ENCODE results near the gene C19orf38.

C19orf38 gene

GRCh38 chr19:10907925-10908324 lies 59.7 kb downstream of the C19orf38 start:
- no peak overlapping the region for H3K4me2 ChIP-seq (ENCODE audit: low read length)
- peaks cover 25% of the 10 kb centered on the region for H4K20me1 ChIP-seq (ENCODE audit: insufficient read depth, low read length)
- peaks cover 34% of the 10 kb centered on the region for H3K36me3 ChIP-seq (replicated peaks; ENCODE audit: low read depth, low read length)
- no peak for TF ChIP-seq CTCF (IDR thresholded peaks at IDR 0.05; ENCODE audit: low read depth, low read length)
- no peak for TF ChIP-seq EZH2phosphoT487 (IDR thresholded peaks at IDR 0.05; ENCODE audit: low read depth)
- H3K79me2 ChIP-seq (ENCODE audit: low read length) = peaks cover 29% of the 10 kb centered on the region
- no peak overlapping the region for H3K4me3 ChIP-seq (ENCODE audit: low read length)
- no peaks in the 10 kb centered on the region for H3K4me1 ChIP-seq (ENCODE audit: low read length)
- H2AFZ ChIP-seq (ENCODE audit: low read depth, low read length) = no peak overlapping the region
- no peak overlapping the region for H3K9ac ChIP-seq (ENCODE audit: low read length)
- no peaks in the 10 kb centered on the region for H3K9me3 ChIP-seq (ENCODE audit: insufficient read depth, low read length)
- no peak overlapping the region for H3K27ac ChIP-seq (ENCODE audit: low read length)
- H3K27me3 ChIP-seq (ENCODE audit: low read depth, low read length) = no peaks in the 10 kb centered on the region

GRCh38 chr19:10908380-10908960 lies 60.3 kb downstream of the C19orf38 start:
- Histone ChIP-seq H3K27ac (ENCODE audit: low read length) (no peak overlapping the region), H3K27me3 (ENCODE audit: low read depth, low read length) (no peaks in the 10 kb centered on the region), H3K9ac (ENCODE audit: low read length) (no peak overlapping the region), H3K4me2 (ENCODE audit: low read length) (no peak overlapping the region), H3K79me2 (ENCODE audit: low read length) (peaks cover 24% of the 10 kb centered on the region), H3K4me3 (ENCODE audit: low read length) (no peak overlapping the region), H2AFZ (ENCODE audit: low read depth, low read length) (no peak overlapping the region), H3K4me1 (ENCODE audit: low read length) (no peaks in the 10 kb centered on the region), H3K9me3 (ENCODE audit: insufficient read depth, low read length) (no peaks in the 10 kb centered on the region), H3K36me3 (replicated peaks; ENCODE audit: low read depth, low read length) (peaks cover 31% of the 10 kb centered on the region), H4K20me1 (ENCODE audit: insufficient read depth, low read length) (peaks cover 19% of the 10 kb centered on the region)
- no peak for TF ChIP-seq EZH2phosphoT487 (IDR thresholded peaks at IDR 0.05; ENCODE audit: low read depth)
- no peak for TF ChIP-seq CTCF (IDR thresholded peaks at IDR 0.05; ENCODE audit: low read depth, low read length)

GRCh38 chr19:10911579-10912363 lies 63.6 kb downstream of the C19orf38 start:
- H3K36me3 ChIP-seq (replicated peaks; ENCODE audit: low read depth, low read length) = peaks cover 55% of the 10 kb centered on the region
- no peak overlapping the region for H3K27ac ChIP-seq (ENCODE audit: low read length)
- no peaks in the 10 kb centered on the region for H3K4me1 ChIP-seq (ENCODE audit: low read length)
- H3K9ac ChIP-seq (ENCODE audit: low read length) = no peak overlapping the region
- H2AFZ ChIP-seq (ENCODE audit: low read depth, low read length) = no peak overlapping the region
- H4K20me1 ChIP-seq (ENCODE audit: insufficient read depth, low read length) = no peaks in the 10 kb centered on the region
- TF ChIP-seq CTCF (IDR thresholded peaks at IDR 0.05; ENCODE audit: low read depth, low read length) (no peak), EZH2phosphoT487 (IDR thresholded peaks at IDR 0.05; ENCODE audit: low read depth) (no peak)
- H3K27me3 ChIP-seq (ENCODE audit: low read depth, low read length) = no peaks in the 10 kb centered on the region
- H3K79me2 ChIP-seq (ENCODE audit: low read length) = no peaks in the 10 kb centered on the region; the same call in 1 of the 2 replicates
- H3K9me3 ChIP-seq (ENCODE audit: insufficient read depth, low read length) = no peaks in the 10 kb centered on the region
- no peak overlapping the region for H3K4me3 ChIP-seq (ENCODE audit: low read length)
- no peak overlapping the region for H3K4me2 ChIP-seq (ENCODE audit: low read length)

GRCh38 chr19:10912619-10913018 lies 64.4 kb downstream of the C19orf38 start:
- Histone ChIP-seq H3K4me2 (ENCODE audit: low read length) (no peak overlapping the region), H3K4me3 (ENCODE audit: low read length) (no peak overlapping the region), H3K27ac (ENCODE audit: low read length) (no peak overlapping the region), H4K20me1 (ENCODE audit: insufficient read depth, low read length) (no peaks in the 10 kb centered on the region), H3K4me1 (ENCODE audit: low read length) (no peaks in the 10 kb centered on the region), H3K9ac (ENCODE audit: low read length) (no peak overlapping the region), H3K9me3 (ENCODE audit: insufficient read depth, low read length) (no peaks in the 10 kb centered on the region), H3K27me3 (ENCODE audit: low read depth, low read length) (no peaks in the 10 kb centered on the region), H2AFZ (ENCODE audit: low read depth, low read length) (no peak overlapping the region), H3K79me2 (ENCODE audit: low read length) (no peaks in the 10 kb centered on the region; the same call in 1 of the 2 replicates), H3K36me3 (replicated peaks; ENCODE audit: low read depth, low read length) (peaks cover 55% of the 10 kb centered on the region)
- no peak for TF ChIP-seq EZH2phosphoT487 (IDR thresholded peaks at IDR 0.05; ENCODE audit: low read depth)
- no peak for TF ChIP-seq CTCF (IDR thresholded peaks at IDR 0.05; ENCODE audit: low read depth, low read length)
